Upper lobe of left lung (tissue), 6 donors: ENCODE measurements around the gene TPM2. TPM values are rescaled to one million over a fixed set of nuclear protein-coding genes. Genes with fewer than 3 reads are reported as not detected.

Experiments used
- ATAC-seq, 2 donors: fragments of 200-7000 bp; cut with Tn5 transposase; one replicate each; pipeline ENCODE4 v1.9.1; 2022; ENCODE audit warnings: mild to moderate bottlenecking in 2 of 2, moderate library complexity in 2 of 2; ENCODE audit not compliant: low FRiP score in 2 of 2
- DNase-seq, 2 donors: peaks; one replicate each; pipeline ENCODE4 v3.0.0-alpha.2; 2019 to 2020
- H3K27ac ChIP-seq, 4 donors: fragments of 200-600 bp; sonication (generic); one replicate each; pipeline ENCODE4 v1.5.1; 2016 to 2019
- H3K27me3 ChIP-seq, 4 donors: fragments of 200-600 bp; sonication (generic); one replicate each; pipeline ENCODE4 v1.5.1; 2017 to 2019
- H3K36me3 ChIP-seq, 4 donors: fragments of 200-600 bp; sonication (generic); one replicate each; pipeline ENCODE4 v1.5.1; 2016 to 2019
- H3K4me1 ChIP-seq, 4 donors: fragments of 200-600 bp; sonication (generic); one replicate each; pipeline ENCODE4 v1.5.1; 2018 to 2019
- H3K4me3 ChIP-seq, 4 donors: fragments of 200-600 bp; sonication (generic); one replicate each; pipeline ENCODE4 v1.5.1; 2017 to 2019; ENCODE audit warnings: mild to moderate bottlenecking in 2 of 4, moderate library complexity in 1 of 4
- H3K9me3 ChIP-seq, 4 donors: fragments of 200-600 bp; sonication (generic); one replicate each; pipeline ENCODE4 v1.5.1; 2018 to 2019
- CTCF ChIP-seq, 6 experiments: fragments of 450-650 bp in 4 of 6; fragments of 200-600 bp in 2 of 6; sonication (generic) in 2 of 6; IDR thresholded peaks; one replicate each; pipeline ENCODE4 v1.5.1; 2016 to 2019; ENCODE audit warnings: antibody characterized with exemption in 6 of 6
- EP300 ChIP-seq, 4 donors: sonication (generic); formaldehyde crosslinking; IDR thresholded peaks; one replicate each; pipeline ENCODE4 v1.5.1; 2017; ENCODE audit warnings: antibody characterized with exemption in 4 of 4, control low read depth in 2 of 4
- POLR2A ChIP-seq, 4 donors: fragments of 450-650 bp; IDR thresholded peaks; one replicate each; pipeline ENCODE4 v1.5.1; 2016 to 2017; ENCODE audit warnings: antibody characterized with exemption in 4 of 4, mild to moderate bottlenecking in 2 of 4
- POLR2AphosphoS5 ChIP-seq, 2 donors: sonication (generic); formaldehyde crosslinking; IDR thresholded peaks; one replicate each; pipeline ENCODE4 v1.5.1; 2017; ENCODE audit warnings: antibody characterized with exemption in 2 of 2
- WGBS, 2 donors: methylation state at CpG; one replicate each; pipeline ENCODE4 v1.1.5; 2017 to 2018; 5-methylcytosine and 5-hydroxymethylcytosine counted together
- total RNA-seq, 6 donors: library from RNA; depleted of rRNA in 4 of 6; stranded (reverse); fragments of >200 nt in 4 of 6; gene quantifications; one replicate each; pipeline versions ENCODE4 v1.1.0 to v1.2.1, GENCODE V29; 2016 to 2021
- donor health status: DM: no; HTN: no; CAD: no; lungs with moderate emphysema.
- donor health status: DM: no; HTN: yes; CAD: no; lungs with severe emphysema.

TPM2 gene
- total RNA-seq, 6 donors from 2014 or later = 89.3 to 265 (median 214) TPM

GRCh38 chr9:35666045-35666444 is 23.7 kb downstream of the TPM2 start:
- 79 to 93% methylated on average over 1 of the region's 1 CpG for WGBS, 2 donors
- ATAC-seq (no peak), DNase-seq (no peak)
- H3K4me1 ChIP-seq = peaks cover 10 to 32% (median 17%) of the 10 kb centered on the region in 4 donors
- no peaks in the 10 kb centered on the region for H3K27me3 ChIP-seq
- no peak overlapping the region for H3K4me3 ChIP-seq
- peaks cover 0 to 13% (median 1%) of the 10 kb centered on the region in 4 donors for H3K36me3 ChIP-seq
- H3K27ac ChIP-seq = no peak overlapping the region
- TF ChIP-seq POLR2AphosphoS5 (IDR thresholded peaks at IDR 0.05) = no peak
- TF ChIP-seq POLR2A (IDR thresholded peaks at IDR 0.05) = no peak
- no peak for TF ChIP-seq CTCF (IDR thresholded peaks at IDR 0.05)
- TF ChIP-seq EP300 (IDR thresholded peaks at IDR 0.05) = no peak
- no peaks in the 10 kb centered on the region for H3K9me3 ChIP-seq

- Histone ChIP-seq H3K27ac (peak overlapping the region; percentile 28 to 72 (median 69)), H3K36me3 (peaks cover 0 to 19% (median 7%) of the 10 kb centered on the region in 4 donors), H3K9me3 (no peaks in the 10 kb centered on the region), H3K4me1 (peaks cover 14 to 38% (median 21%) of the 10 kb centered on the region in 4 donors), H3K4me3 (peak overlapping the region; percentile 36 to 57 (median 51)), H3K27me3 (no peaks in the 10 kb centered on the region)
- no peak for TF ChIP-seq EP300 (IDR thresholded peaks at IDR 0.05)
- no peak for TF ChIP-seq POLR2A (IDR thresholded peaks at IDR 0.05)
- no peak for TF ChIP-seq POLR2AphosphoS5 (IDR thresholded peaks at IDR 0.05)
- ATAC-seq (no peak), DNase-seq (no peak)
- 30 to 31% methylated on average over 5 of the region's 5 CpGs for WGBS, 2 donors
Observed at GRCh38 chr9:35665471-35665818, 24.3 kb downstream of the TPM2 start.

GRCh38 chr9:35664531-35665470 is 24.9 kb downstream of the TPM2 start, which contains the start of gene ARHGEF39:
Gene ARHGEF39 (minus strand): TSS chr9:35665195. CDS start chr9:35665169, 26 bp downstream.
- peak within 1 kb of the TSS; percentile 36 to 57 (median 51) for H3K4me3 ChIP-seq
- H3K9me3 ChIP-seq = no peaks in the 10 kb centered on the region
- DNase-seq = peak; percentile 88 to 96
- peaks cover 15 to 44% (median 24%) of the 10 kb centered on the region in 4 donors for H3K4me1 ChIP-seq
- peak within 1 kb of the TSS; percentile 28 to 72 (median 69) for H3K27ac ChIP-seq
- TF ChIP-seq POLR2A (IDR thresholded peaks at IDR 0.05) = peak in 1 of 4 donors; percentile 60
- TF ChIP-seq CTCF (IDR thresholded peaks at IDR 0.05) = peak in 1 of 6 experiments; percentile 39
- peak in 1 of 2 donors; percentile 44 for TF ChIP-seq POLR2AphosphoS5 (IDR thresholded peaks at IDR 0.05)
- no peak for TF ChIP-seq EP300 (IDR thresholded peaks at IDR 0.05)
- ATAC-seq = peak; percentile 88 to 96
- 0 to 12% methylated on average over 9 to 27 of the region's 58 CpGs for WGBS, 2 donors
- H3K27me3 ChIP-seq = no peaks in the 10 kb centered on the region
- peaks cover 0 to 26% (median 12%) of the 10 kb centered on the region in 4 donors for H3K36me3 ChIP-seq

GRCh38 chr9:35662437-35662836 is 27.3 kb downstream of the TPM2 start:
- Histone ChIP-seq H3K27me3 (no peaks in the 10 kb centered on the region), H3K4me1 (peaks cover 25 to 56% (median 34%) of the 10 kb centered on the region in 4 donors), H3K4me3 (no peak overlapping the region), H3K36me3 (peaks cover 0 to 26% (median 12%) of the 10 kb centered on the region in 4 donors), H3K9me3 (no peaks in the 10 kb centered on the region), H3K27ac (peak overlapping the region in 2 of 4 donors; percentile 51 to 58)
- DNase-seq = peak in 1 of 2 donors; percentile 24
- ATAC-seq = no peak
- 86 to 90% methylated on average over 7 of the region's 7 CpGs for WGBS, 2 donors
- no peak for TF ChIP-seq POLR2AphosphoS5 (IDR thresholded peaks at IDR 0.05)
- TF ChIP-seq CTCF (IDR thresholded peaks at IDR 0.05) = no peak
- no peak for TF ChIP-seq POLR2A (IDR thresholded peaks at IDR 0.05)
- no peak for TF ChIP-seq EP300 (IDR thresholded peaks at IDR 0.05)

GRCh38 chr9:35661756-35662350 is 27.9 kb downstream of the TPM2 start:
- peaks cover 25 to 62% (median 37%) of the 10 kb centered on the region in 4 donors for H3K4me1 ChIP-seq
- H3K27ac ChIP-seq = peak overlapping the region; percentile 0 to 97 (median 40)
- 62 to 66% methylated on average over 3 of the region's 3 CpGs for WGBS, 2 donors
- ATAC-seq (no peak), DNase-seq (no peak)
- no peak overlapping the region for H3K4me3 ChIP-seq
- H3K36me3 ChIP-seq = peaks cover 0 to 26% (median 12%) of the 10 kb centered on the region in 4 donors
- TF ChIP-seq CTCF (IDR thresholded peaks at IDR 0.05) (no peak), POLR2AphosphoS5 (IDR thresholded peaks at IDR 0.05) (no peak)
- no peaks in the 10 kb centered on the region for H3K9me3 ChIP-seq
- no peaks in the 10 kb centered on the region for H3K27me3 ChIP-seq
